HEK293 (cell line): Measurements from ENCODE around the gene PFN1.

Source experiments
- CTCF ChIA-PET: fragments of 350-600 bp; formaldehyde crosslinking; extraction: SDS; loops from one replicate; lab custom pipeline; 2021; ENCODE audit warnings: antibody characterized with exemption; lab: Yijun Ruan, JAX
- POLR2A ChIA-PET: fragments of 300-600 bp; formaldehyde crosslinking; extraction: SDS; loops from one replicate; lab custom pipeline; 2020; ENCODE audit warnings: antibody characterized with exemption, inconsistent platforms; lab: Yijun Ruan, JAX
- H3K27ac ChIP-seq: fragments of 200-500 bp; sonication (Bioruptor generic); 2 replicates; pipeline ENCODE4 v1.5.1; 2014; ENCODE audit warnings: low read depth, low read length, control low read depth, inconsistent platforms; ENCODE audit errors: extremely low read depth
- H3K36me3 ChIP-seq, 2 experiments: fragments of 200-500 bp in 1 of 2; sonication (Bioruptor generic) in 1 of 2; 1 replicate in 1 of 2; 2 replicates in 1 of 2; pipeline ENCODE4 v1.5.1; 2014 to 2017; ENCODE audit warnings: inconsistent platforms in 2 of 2, low read length in 2 of 2; ENCODE audit not compliant: control insufficient read depth in 2 of 2, insufficient read depth in 1 of 2
- H3K4me1 ChIP-seq: fragments of 200-500 bp; sonication (Bioruptor generic); 2 replicates; pipeline ENCODE4 v1.5.1; 2014; ENCODE audit warnings: mild to moderate bottlenecking, low read length, inconsistent platforms; ENCODE audit not compliant: control insufficient read depth, insufficient read depth
- H3K4me3 ChIP-seq: 2 replicates; pipeline ENCODE4 v1.5.1; 2011; ENCODE audit warnings: low read depth, mild to moderate bottlenecking, control low read depth, low read length, moderate library complexity
- H3K9me3 ChIP-seq: fragments of 200-500 bp; sonication (Bioruptor generic); 2 replicates; pipeline ENCODE4 v1.5.1; 2014; ENCODE audit warnings: low read depth, low read length, inconsistent platforms; ENCODE audit not compliant: control insufficient read depth, insufficient read depth
- HOXD13 ChIP-seq: sonication (generic); formaldehyde crosslinking; IDR thresholded peaks from 2 replicates; pipeline ENCODE4 v1.8.0; 2022; ENCODE audit warnings: missing genetic modification reagents, borderline replicate concordance
- MZF1 ChIP-seq: fragments of 450-650 bp; formaldehyde crosslinking; IDR thresholded peaks from 2 replicates; pipeline ENCODE4 v1.5.1; 2017; ENCODE audit warnings: missing biosample characterization, missing genetic modification characterization, borderline replicate concordance
- OSR2 ChIP-seq: fragments of 450-650 bp; formaldehyde crosslinking; IDR thresholded peaks from 2 replicates; pipeline ENCODE4 v1.5.1; 2016; ENCODE audit warnings: missing biosample characterization, missing genetic modification characterization
- SP3 ChIP-seq: fragments of 450-650 bp; formaldehyde crosslinking; IDR thresholded peaks from 2 replicates; pipeline ENCODE4 v1.5.1; 2016; ENCODE audit warnings: missing biosample characterization, missing genetic modification characterization
- TCF7L2 ChIP-seq: IDR thresholded peaks from 2 replicates; pipeline ENCODE4 v1.6.1; 2011; ENCODE audit warnings: low read depth, mild to moderate bottlenecking, inconsistent platforms, low read length, moderate library complexity, borderline replicate concordance
- ZBTB17 ChIP-seq: fragments of 450-650 bp; formaldehyde crosslinking; IDR thresholded peaks from 2 replicates; pipeline ENCODE4 v1.5.1; 2016; ENCODE audit warnings: missing biosample characterization, missing genetic modification characterization
- ZBTB8A ChIP-seq: fragments of 450-650 bp; formaldehyde crosslinking; IDR thresholded peaks from 2 replicates; pipeline ENCODE4 v1.5.1; 2016; ENCODE audit warnings: missing biosample characterization, missing genetic modification characterization
- ZFP41 ChIP-seq: fragments of 450-650 bp; formaldehyde crosslinking; IDR thresholded peaks from 2 replicates; pipeline ENCODE4 v1.5.1; 2016; ENCODE audit warnings: missing biosample characterization, missing genetic modification characterization, borderline replicate concordance
- ZNF138 ChIP-seq: fragments of 450-650 bp; formaldehyde crosslinking; IDR thresholded peaks from 2 replicates; pipeline ENCODE4 v1.5.1; 2016; ENCODE audit warnings: missing biosample characterization, missing genetic modification characterization, borderline replicate concordance
- ZNF202 ChIP-seq: fragments of 450-650 bp; formaldehyde crosslinking; IDR thresholded peaks from 2 replicates; pipeline ENCODE4 v1.5.1; 2016; ENCODE audit warnings: missing biosample characterization, missing genetic modification characterization, borderline replicate concordance
- ZNF23 ChIP-seq: fragments of 450-650 bp; formaldehyde crosslinking; IDR thresholded peaks from 2 replicates; pipeline ENCODE4 v1.5.1; 2016; ENCODE audit warnings: missing biosample characterization, missing genetic modification characterization, borderline replicate concordance
- ZNF350 ChIP-seq: fragments of 450-650 bp; formaldehyde crosslinking; IDR thresholded peaks from 2 replicates; pipeline ENCODE4 v1.5.0; 2017; ENCODE audit warnings: missing biosample characterization, mild to moderate bottlenecking, missing genetic modification characterization
- ZNF416 ChIP-seq: fragments of 450-650 bp; formaldehyde crosslinking; IDR thresholded peaks from 2 replicates; pipeline ENCODE4 v1.5.1; 2016; ENCODE audit warnings: missing biosample characterization, missing genetic modification characterization
- ZNF530 ChIP-seq: fragments of 450-650 bp; formaldehyde crosslinking; IDR thresholded peaks from 2 replicates; pipeline ENCODE4 v1.5.1; 2016; ENCODE audit warnings: low read depth, missing biosample characterization, missing genetic modification characterization
- ZNF571 ChIP-seq: fragments of 450-650 bp; formaldehyde crosslinking; IDR thresholded peaks from 2 replicates; pipeline ENCODE4 v1.5.0; 2017; ENCODE audit warnings: missing biosample characterization, missing genetic modification characterization
- ZNF585B ChIP-seq: fragments of 450-650 bp; formaldehyde crosslinking; IDR thresholded peaks from 2 replicates; pipeline ENCODE4 v1.5.1; 2016; ENCODE audit warnings: missing biosample characterization, missing genetic modification characterization
- ZNF664 ChIP-seq: fragments of 450-650 bp; formaldehyde crosslinking; IDR thresholded peaks from 2 replicates; pipeline ENCODE4 v1.5.1; 2016; ENCODE audit warnings: missing biosample characterization, missing genetic modification characterization
- ZNF747 ChIP-seq: fragments of 450-650 bp; formaldehyde crosslinking; IDR thresholded peaks from 2 replicates; pipeline ENCODE4 v1.5.1; 2016; ENCODE audit warnings: missing biosample characterization, missing genetic modification characterization
- ZXDB ChIP-seq: fragments of 450-650 bp; formaldehyde crosslinking; IDR thresholded peaks from 2 replicates; pipeline ENCODE4 v1.5.1; 2016; ENCODE audit warnings: missing biosample characterization, missing genetic modification characterization
- TF ChIP-seq, protein P1 (sequence below): fragments of 450-650 bp; formaldehyde crosslinking; IDR thresholded peaks from 2 replicates; pipeline ENCODE4 v1.5.0; 2017; ENCODE audit warnings: missing biosample characterization, missing genetic modification characterization, borderline replicate concordance
- TF ChIP-seq, protein P2 (sequence below): fragments of 450-650 bp; formaldehyde crosslinking; IDR thresholded peaks from 2 replicates; pipeline ENCODE4 v1.5.1; 2016; ENCODE audit warnings: missing biosample characterization, missing genetic modification characterization
- TF ChIP-seq, protein P3 (sequence below): fragments of 450-650 bp; formaldehyde crosslinking; IDR thresholded peaks from 2 replicates; pipeline ENCODE4 v1.5.1; 2016; ENCODE audit warnings: missing biosample characterization, missing genetic modification characterization
- TF ChIP-seq, protein P4 (sequence below): fragments of 450-650 bp; formaldehyde crosslinking; IDR thresholded peaks from 2 replicates; pipeline ENCODE4 v1.5.1; 2016; ENCODE audit warnings: missing biosample characterization, missing genetic modification characterization, low read depth
- TF ChIP-seq, protein P5 (sequence below): IDR thresholded peaks from 2 replicates; pipeline ENCODE4 v1.6.1; 2011; ENCODE audit warnings: mild to moderate bottlenecking, low read depth, low read length, borderline replicate concordance
- TF ChIP-seq, protein P6 (sequence below): fragments of 450-650 bp; formaldehyde crosslinking; IDR thresholded peaks from 2 replicates; pipeline ENCODE4 v1.5.1; 2016; ENCODE audit warnings: missing biosample characterization, missing genetic modification characterization

The PFN1 gene

DNA sequence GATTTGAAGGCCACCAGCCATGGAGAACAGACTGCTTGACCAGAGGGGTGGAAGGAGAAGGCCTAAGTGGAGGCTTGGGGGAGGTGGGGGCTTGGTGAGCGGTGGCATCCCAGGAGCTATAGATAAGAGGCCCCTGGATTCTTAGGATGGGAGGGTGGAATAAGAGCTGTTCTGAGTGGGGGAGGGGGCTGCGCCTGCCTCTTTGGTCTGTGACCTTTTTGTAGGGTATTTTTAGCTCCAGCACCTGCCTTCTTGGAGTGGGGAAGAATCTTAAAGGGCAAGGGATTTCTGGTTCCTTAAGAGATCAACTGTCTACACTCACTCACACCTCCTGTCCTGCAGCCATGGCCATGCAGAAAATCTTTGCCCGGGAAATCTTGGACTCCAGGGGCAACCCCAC, 3.2 kb upstream of the PFN1 start:
- Histone ChIP-seq H3K4me3 (no peak overlapping the region), H3K27ac (no peak overlapping the region; the same call in 1 of the 2 replicates), H3K9me3 (no peaks in the 10 kb centered on the region), H3K36me3 (peaks cover 0 to 9% of the 10 kb centered on the region in 2 experiments; a peak in 1 of 3 replicates), H3K4me1 (peaks cover 10% of the 10 kb centered on the region)
- ChIA-PET CTCF (interaction anchor here (0.5 to 1.1 kb wide), 3 partner anchors 10 to 488 kb away, joined by 3 read pairs; no protein-coding TSS in a partner anchor), POLR2A (interaction anchor here (0.9 to 17.9 kb wide), 4 partner anchors 12 to 40 kb away, joined by 3 to 358 read pairs (median 56); partner anchors contain the start of genes RNF167, SLC25A11 and SPAG7)
- TF ChIP-seq, protein P1, sequence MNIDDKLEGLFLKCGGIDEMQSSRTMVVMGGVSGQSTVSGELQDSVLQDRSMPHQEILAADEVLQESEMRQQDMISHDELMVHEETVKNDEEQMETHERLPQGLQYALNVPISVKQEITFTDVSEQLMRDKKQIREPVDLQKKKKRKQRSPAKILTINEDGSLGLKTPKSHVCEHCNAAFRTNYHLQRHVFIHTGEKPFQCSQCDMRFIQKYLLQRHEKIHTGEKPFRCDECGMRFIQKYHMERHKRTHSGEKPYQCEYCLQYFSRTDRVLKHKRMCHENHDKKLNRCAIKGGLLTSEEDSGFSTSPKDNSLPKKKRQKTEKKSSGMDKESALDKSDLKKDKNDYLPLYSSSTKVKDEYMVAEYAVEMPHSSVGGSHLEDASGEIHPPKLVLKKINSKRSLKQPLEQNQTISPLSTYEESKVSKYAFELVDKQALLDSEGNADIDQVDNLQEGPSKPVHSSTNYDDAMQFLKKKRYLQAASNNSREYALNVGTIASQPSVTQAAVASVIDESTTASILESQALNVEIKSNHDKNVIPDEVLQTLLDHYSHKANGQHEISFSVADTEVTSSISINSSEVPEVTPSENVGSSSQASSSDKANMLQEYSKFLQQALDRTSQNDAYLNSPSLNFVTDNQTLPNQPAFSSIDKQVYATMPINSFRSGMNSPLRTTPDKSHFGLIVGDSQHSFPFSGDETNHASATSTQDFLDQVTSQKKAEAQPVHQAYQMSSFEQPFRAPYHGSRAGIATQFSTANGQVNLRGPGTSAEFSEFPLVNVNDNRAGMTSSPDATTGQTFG (tag by site-specific recombination) = no peak
- no peak for TF ChIP-seq ZNF416

DNA sequence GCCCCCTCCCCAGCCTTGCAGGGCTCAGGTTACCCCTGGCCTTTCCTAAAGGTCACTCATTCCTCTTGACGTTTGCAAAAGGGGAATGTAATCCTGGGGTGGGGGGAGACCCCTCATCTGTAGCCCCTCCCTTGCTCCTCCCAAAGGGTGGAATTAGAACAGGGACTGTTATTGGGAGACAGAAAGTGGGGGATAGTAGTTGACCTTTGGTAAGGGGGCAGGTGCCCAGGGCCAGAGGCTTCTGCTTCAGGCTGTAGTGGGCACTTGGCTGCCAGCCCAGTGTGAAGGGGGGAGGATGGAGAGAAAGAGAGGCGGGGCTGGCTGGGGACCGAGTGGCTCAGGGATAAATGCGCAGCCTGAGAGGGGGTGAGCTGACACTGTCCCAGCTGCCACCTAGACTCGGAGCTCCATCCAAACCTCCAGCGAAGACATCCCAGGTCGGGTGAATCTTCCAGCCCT, 2.4 kb upstream of the PFN1 start, which contains the start of gene ENO3:
ENO3 (plus strand) TSS at position 374 of the 459 bp plus-strand sequence. CDS start 711 bp downstream, outside the sequence.
- ChIA-PET POLR2A (interaction anchor here (0.9 to 17.9 kb wide), 6 partner anchors 8 to 47 kb away, joined by 3 to 358 read pairs (median 4); partner anchors contain the start of genes INCA1, KIF1C, RNF167 and SLC25A11), CTCF (interaction anchor here (1.1 to 1.5 kb wide), 2 partner anchors 42 to 489 kb away, joined by 3 to 4 read pairs; no protein-coding TSS in a partner anchor)
- Histone ChIP-seq H3K36me3 (peaks cover 2 to 16% of the 10 kb centered on the region in 2 experiments; a peak in 2 of 3 replicates), H3K4me1 (peaks cover 16% of the 10 kb centered on the region), H3K9me3 (no peaks in the 10 kb centered on the region), H3K4me3 (peak within 1 kb of the TSS; percentile 29), H3K27ac (peak within 1 kb of the TSS; percentile 99)
- TF ChIP-seq, protein P2, sequence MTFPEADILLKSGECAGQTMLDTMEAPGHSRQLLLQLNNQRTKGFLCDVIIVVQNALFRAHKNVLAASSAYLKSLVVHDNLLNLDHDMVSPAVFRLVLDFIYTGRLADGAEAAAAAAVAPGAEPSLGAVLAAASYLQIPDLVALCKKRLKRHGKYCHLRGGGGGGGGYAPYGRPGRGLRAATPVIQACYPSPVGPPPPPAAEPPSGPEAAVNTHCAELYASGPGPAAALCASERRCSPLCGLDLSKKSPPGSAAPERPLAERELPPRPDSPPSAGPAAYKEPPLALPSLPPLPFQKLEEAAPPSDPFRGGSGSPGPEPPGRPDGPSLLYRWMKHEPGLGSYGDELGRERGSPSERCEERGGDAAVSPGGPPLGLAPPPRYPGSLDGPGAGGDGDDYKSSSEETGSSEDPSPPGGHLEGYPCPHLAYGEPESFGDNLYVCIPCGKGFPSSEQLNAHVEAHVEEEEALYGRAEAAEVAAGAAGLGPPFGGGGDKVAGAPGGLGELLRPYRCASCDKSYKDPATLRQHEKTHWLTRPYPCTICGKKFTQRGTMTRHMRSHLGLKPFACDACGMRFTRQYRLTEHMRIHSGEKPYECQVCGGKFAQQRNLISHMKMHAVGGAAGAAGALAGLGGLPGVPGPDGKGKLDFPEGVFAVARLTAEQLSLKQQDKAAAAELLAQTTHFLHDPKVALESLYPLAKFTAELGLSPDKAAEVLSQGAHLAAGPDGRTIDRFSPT (tag by site-specific recombination) = 0 out of 2 replicates have a peak, but pooled peaks have one; percentile 20
- no peak for TF ChIP-seq ZNF747 (tag by site-specific recombination)
- TF ChIP-seq ZNF138 (tag by site-specific recombination) = no peak
- peak; percentile 29; the same call in 1 of the 2 replicates for TF ChIP-seq ZBTB17 (tag by site-specific recombination)
- TF ChIP-seq ZNF571 = no peak
- TF ChIP-seq HOXD13 (CRISPR knock-in tag) = no peak
- TF ChIP-seq ZNF350 (tag by site-specific recombination) = no peak
- no peak for TF ChIP-seq ZNF664 (tag by site-specific recombination)
- TF ChIP-seq ZNF530 = no peak
- TF ChIP-seq ZNF585B (tag by site-specific recombination) = no peak
- no peak for TF ChIP-seq ZXDB
- TF ChIP-seq, protein P3, sequence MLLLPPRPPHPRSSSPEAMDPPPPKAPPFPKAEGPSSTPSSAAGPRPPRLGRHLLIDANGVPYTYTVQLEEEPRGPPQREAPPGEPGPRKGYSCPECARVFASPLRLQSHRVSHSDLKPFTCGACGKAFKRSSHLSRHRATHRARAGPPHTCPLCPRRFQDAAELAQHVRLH (tag by site-specific recombination) = no peak
- peak; percentile 41; the same call in 1 of the 2 replicates for TF ChIP-seq SP3 (tag by site-specific recombination)
- TF ChIP-seq ZNF23 (tag by site-specific recombination) = no peak
- no peak for TF ChIP-seq OSR2 (tag by site-specific recombination)
- TF ChIP-seq ZFP41 (tag by site-specific recombination) = no peak
- TF ChIP-seq, protein P4, sequence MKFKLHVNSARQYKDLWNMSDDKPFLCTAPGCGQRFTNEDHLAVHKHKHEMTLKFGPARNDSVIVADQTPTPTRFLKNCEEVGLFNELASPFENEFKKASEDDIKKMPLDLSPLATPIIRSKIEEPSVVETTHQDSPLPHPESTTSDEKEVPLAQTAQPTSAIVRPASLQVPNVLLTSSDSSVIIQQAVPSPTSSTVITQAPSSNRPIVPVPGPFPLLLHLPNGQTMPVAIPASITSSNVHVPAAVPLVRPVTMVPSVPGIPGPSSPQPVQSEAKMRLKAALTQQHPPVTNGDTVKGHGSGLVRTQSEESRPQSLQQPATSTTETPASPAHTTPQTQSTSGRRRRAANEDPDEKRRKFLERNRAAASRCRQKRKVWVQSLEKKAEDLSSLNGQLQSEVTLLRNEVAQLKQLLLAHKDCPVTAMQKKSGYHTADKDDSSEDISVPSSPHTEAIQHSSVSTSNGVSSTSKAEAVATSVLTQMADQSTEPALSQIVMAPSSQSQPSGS (tag by site-specific recombination) = no peak
- TF ChIP-seq TCF7L2 = no peak
- TF ChIP-seq, protein P5, sequence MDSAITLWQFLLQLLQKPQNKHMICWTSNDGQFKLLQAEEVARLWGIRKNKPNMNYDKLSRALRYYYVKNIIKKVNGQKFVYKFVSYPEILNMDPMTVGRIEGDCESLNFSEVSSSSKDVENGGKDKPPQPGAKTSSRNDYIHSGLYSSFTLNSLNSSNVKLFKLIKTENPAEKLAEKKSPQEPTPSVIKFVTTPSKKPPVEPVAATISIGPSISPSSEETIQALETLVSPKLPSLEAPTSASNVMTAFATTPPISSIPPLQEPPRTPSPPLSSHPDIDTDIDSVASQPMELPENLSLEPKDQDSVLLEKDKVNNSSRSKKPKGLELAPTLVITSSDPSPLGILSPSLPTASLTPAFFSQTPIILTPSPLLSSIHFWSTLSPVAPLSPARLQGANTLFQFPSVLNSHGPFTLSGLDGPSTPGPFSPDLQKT = no peak
- no peak for TF ChIP-seq ZNF202 (tag by site-specific recombination)
- TF ChIP-seq ZBTB8A (tag by site-specific recombination) = 0 out of 2 replicates have a peak, but pooled peaks have one; percentile 3
- no peak for TF ChIP-seq MZF1 (tag by site-specific recombination)
- TF ChIP-seq, protein P6, sequence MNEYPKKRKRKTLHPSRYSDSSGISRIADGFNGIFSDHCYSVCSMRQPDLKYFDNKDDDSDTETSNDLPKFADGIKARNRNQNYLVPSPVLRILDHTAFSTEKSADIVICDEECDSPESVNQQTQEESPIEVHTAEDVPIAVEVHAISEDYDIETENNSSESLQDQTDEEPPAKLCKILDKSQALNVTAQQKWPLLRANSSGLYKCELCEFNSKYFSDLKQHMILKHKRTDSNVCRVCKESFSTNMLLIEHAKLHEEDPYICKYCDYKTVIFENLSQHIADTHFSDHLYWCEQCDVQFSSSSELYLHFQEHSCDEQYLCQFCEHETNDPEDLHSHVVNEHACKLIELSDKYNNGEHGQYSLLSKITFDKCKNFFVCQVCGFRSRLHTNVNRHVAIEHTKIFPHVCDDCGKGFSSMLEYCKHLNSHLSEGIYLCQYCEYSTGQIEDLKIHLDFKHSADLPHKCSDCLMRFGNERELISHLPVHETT (tag by site-specific recombination) = 0 out of 2 replicates have a peak, but pooled peaks have one; percentile 3
